ENCODE results near the gene CAPN1. TPM values are rescaled to one million over a fixed set of nuclear protein-coding genes. Genes with fewer than 3 reads are reported as not detected.

Gene CAPN1
- total and polyA plus RNA-seq, 2 donors (not counting 1 experiment from before 2014, with no cell fraction given): 192 to 202 TPM

- H3K9me3 ChIP-seq (ENCODE audit: control extremely low read depth in 1 of 3, control insufficient read depth in 2 of 3, insufficient read depth in 1 of 3, low read length in 2 of 3): no peaks in the 10 kb centered on the region
- H3K9me3 Mint-ChIP-seq (ENCODE audit: insufficient read depth): no peaks in the 10 kb centered on the region
- H3K27me3 ChIP-seq (replicated peaks in 1 of 4; ENCODE audit: control extremely low read depth in 1 of 4, control insufficient read depth in 3 of 4, insufficient read depth in 4 of 4, low read length in 3 of 4): no peaks in the 10 kb centered on the region
- H3K79me2 ChIP-seq (ENCODE audit: control insufficient read depth, insufficient read depth, low read length): no peaks in the 10 kb centered on the region
- CTCF ChIA-PET: interaction anchor here (0.7 to 1.4 kb wide), 2 partner anchors 22 to 43 kb away, joined by 3 to 4 read pairs; no protein-coding TSS in a partner anchor
- H3K4me2 ChIP-seq (replicated peaks; ENCODE audit: low read depth, low read length, poor library complexity, severe bottlenecking): no peak overlapping the region
- H3K4me3 Mint-ChIP-seq: no peak overlapping the region
- POLR2A ChIA-PET: interaction anchor here (0.6 kb wide), 1 partner anchor 41 kb away, joined by 4 read pairs; no protein-coding TSS in a partner anchor
- WGBS (ENCODE audit: insufficient coverage): 100% methylated on average over 3 of the region's 3 CpGs
- no peaks in the 10 kb centered on the region for H4K20me1 ChIP-seq (ENCODE audit: control insufficient read depth, insufficient read depth, low read length, poor library complexity, severe bottlenecking)
- H2AFZ ChIP-seq (ENCODE audit: insufficient read depth, low read depth, low read length, poor library complexity, severe bottlenecking): no peak overlapping the region
- H3K36me3 ChIP-seq (replicated peaks in 1 of 2; ENCODE audit: control extremely low read depth in 1 of 2, control insufficient read depth in 1 of 2, extremely low read depth in 1 of 2, insufficient read depth in 2 of 2, low read length in 1 of 2): no peaks in the 10 kb centered on the region
- peaks cover 22% of the 10 kb centered on the region for H3K4me1 Mint-ChIP-seq
- H3K27me3 Mint-ChIP-seq: no peaks in the 10 kb centered on the region
- no peak overlapping the region for H3K9ac ChIP-seq (ENCODE audit: low read length)
- intact Hi-C loops (cut with micrococcal nuclease): no loop called here
- no peak overlapping the region for H3K4me3 ChIP-seq (ENCODE audit: control extremely low read depth in 1 of 5, extremely low read depth in 1 of 5, insufficient read depth in 1 of 5, low read depth in 2 of 5, low read length in 4 of 5)
- no peak for TF ChIP-seq CTCF (IDR thresholded peaks at IDR 0.05)
- TF ChIP-seq EZH2 (IDR thresholded peaks at IDR 0.05; ENCODE audit: borderline replicate concordance, insufficient read depth, low read depth, low read length, poor library complexity, severe bottlenecking): no peak
- H3K27ac ChIP-seq (ENCODE audit: low read length in 2 of 2): no peak overlapping the region
- no peak for ATAC-seq (ENCODE audit: low read depth)
- DNase-seq: no peak
- H3K4me1 ChIP-seq (ENCODE audit: control insufficient read depth in 2 of 2, insufficient read depth in 2 of 2, low read length in 2 of 2): peaks cover 5 to 13% of the 10 kb centered on the region in 2 donors
- no peak overlapping the region for H3K27ac Mint-ChIP-seq
These were observed 24.8 kb upstream of the CAPN1 start for GRCh38 chr11:65156926-65157325.

GRCh38 chr11:65157336-65157735, 24.4 kb upstream of the CAPN1 start:
- TF ChIP-seq EZH2 (IDR thresholded peaks at IDR 0.05; ENCODE audit: borderline replicate concordance, insufficient read depth, low read depth, low read length, poor library complexity, severe bottlenecking) (no peak), CTCF (IDR thresholded peaks at IDR 0.05) (no peak)
- Histone ChIP-seq H3K36me3 (replicated peaks in 1 of 2; ENCODE audit: control extremely low read depth in 1 of 2, control insufficient read depth in 1 of 2, extremely low read depth in 1 of 2, insufficient read depth in 2 of 2, low read length in 1 of 2) (no peaks in the 10 kb centered on the region), H3K9me3 (ENCODE audit: control extremely low read depth in 1 of 3, control insufficient read depth in 2 of 3, insufficient read depth in 1 of 3, low read length in 2 of 3) (no peaks in the 10 kb centered on the region), H3K9ac (ENCODE audit: low read length) (no peak overlapping the region), H3K4me1 (ENCODE audit: control insufficient read depth in 2 of 2, insufficient read depth in 2 of 2, low read length in 2 of 2) (peaks cover under 1 to 9% of the 10 kb centered on the region in 2 donors), H2AFZ (ENCODE audit: insufficient read depth, low read depth, low read length, poor library complexity, severe bottlenecking) (no peak overlapping the region), H3K27me3 (replicated peaks in 1 of 4; ENCODE audit: control extremely low read depth in 1 of 4, control insufficient read depth in 3 of 4, insufficient read depth in 4 of 4, low read length in 3 of 4) (no peaks in the 10 kb centered on the region), H3K79me2 (ENCODE audit: control insufficient read depth, insufficient read depth, low read length) (no peaks in the 10 kb centered on the region), H4K20me1 (ENCODE audit: control insufficient read depth, insufficient read depth, low read length, poor library complexity, severe bottlenecking) (no peaks in the 10 kb centered on the region), H3K4me2 (replicated peaks; ENCODE audit: low read depth, low read length, poor library complexity, severe bottlenecking) (no peak overlapping the region), H3K27ac (ENCODE audit: low read length in 2 of 2) (no peak overlapping the region), H3K4me3 (ENCODE audit: control extremely low read depth in 1 of 5, extremely low read depth in 1 of 5, insufficient read depth in 1 of 5, low read depth in 2 of 5, low read length in 4 of 5) (no peak overlapping the region)
- H3K9me3 Mint-ChIP-seq (ENCODE audit: insufficient read depth): no peaks in the 10 kb centered on the region
- H3K27ac Mint-ChIP-seq: no peak overlapping the region
- DNase-seq (no peak), ATAC-seq (ENCODE audit: low read depth) (no peak)
- H3K27me3 Mint-ChIP-seq: no peaks in the 10 kb centered on the region
- CTCF ChIA-PET: interaction anchor here (0.7 to 1.4 kb wide), 2 partner anchors 21 to 44 kb away, joined by 3 to 4 read pairs; no protein-coding TSS in a partner anchor
- 85% methylated on average over 3 of the region's 3 CpGs for WGBS (ENCODE audit: insufficient coverage)
- peaks cover 18% of the 10 kb centered on the region for H3K4me1 Mint-ChIP-seq
- intact Hi-C loops (cut with micrococcal nuclease): no loop called here
- POLR2A ChIA-PET: interaction anchor here (0.6 kb wide), 1 partner anchor 41 kb away, joined by 4 read pairs; no protein-coding TSS in a partner anchor
- H3K4me3 Mint-ChIP-seq: no peak overlapping the region
